ENCODE measurements around the gene GDPD4. TPM values are rescaled to one million over a fixed set of nuclear protein-coding genes. Genes with fewer than 3 reads are reported as not detected.
A peak's percentile ranks its signal among the peaks of the same experiment; 100 is the strongest.

The GDPD4 gene
- total RNA-seq, 1 experiment from 2014 or later = not detected

DNA sequence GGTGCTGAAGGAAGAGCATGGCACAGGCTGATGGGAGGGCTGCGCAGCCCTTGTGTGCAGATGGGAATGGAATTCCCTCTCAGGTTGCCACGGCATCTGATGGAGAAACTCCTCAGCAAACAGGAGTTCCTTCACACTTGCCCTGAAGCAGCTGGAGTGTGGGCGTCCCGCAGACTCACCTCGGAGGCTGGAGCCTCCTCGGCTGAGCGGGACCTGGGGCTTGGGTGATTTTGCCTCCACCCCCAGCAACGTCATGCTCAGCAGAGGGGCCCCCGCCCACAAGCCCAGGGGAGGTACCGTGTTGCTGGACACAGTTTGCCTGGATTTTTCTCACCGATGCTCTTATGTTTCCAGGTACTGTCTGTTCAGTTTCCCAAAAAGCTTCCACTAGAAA, 110.1 kb downstream of the GDPD4 start:
- no TSS peak for BruUV-seq (replicated peaks)
- DNase-seq = peak; percentile 55
- no peaks in the 10 kb centered on the region for H3K4me1 Mint-ChIP-seq (ENCODE audit: low read depth, unreplicated experiment)
- CTCF ChIA-PET = interaction anchor here (0.9 to 1.0 kb wide), 2 partner anchors 357 to 428 kb away, joined by 4 read pairs; no protein-coding TSS in a partner anchor
- intact Hi-C loops (cut with micrococcal nuclease; ENCODE audit: unreplicated experiment) = loop anchor here (5.0 to 10.0 kb wide), 3 partner anchors 103 to 281 kb away; partner anchors contain the start of gene PAK1
- no peak overlapping the region for H3K4me3 Mint-ChIP-seq (ENCODE audit: low read depth, unreplicated experiment)
- no peak overlapping the region for H3K27ac Mint-ChIP-seq (ENCODE audit: unreplicated experiment)
- no peaks in the 10 kb centered on the region for H3K9me3 Mint-ChIP-seq (ENCODE audit: low read depth, unreplicated experiment)
- no peaks in the 10 kb centered on the region for H3K27me3 Mint-ChIP-seq (ENCODE audit: unreplicated experiment)
- H3K36me3 Mint-ChIP-seq (ENCODE audit: insufficient read depth, unreplicated experiment) = no peaks in the 10 kb centered on the region
- TF ChIP-seq, protein P1, sequence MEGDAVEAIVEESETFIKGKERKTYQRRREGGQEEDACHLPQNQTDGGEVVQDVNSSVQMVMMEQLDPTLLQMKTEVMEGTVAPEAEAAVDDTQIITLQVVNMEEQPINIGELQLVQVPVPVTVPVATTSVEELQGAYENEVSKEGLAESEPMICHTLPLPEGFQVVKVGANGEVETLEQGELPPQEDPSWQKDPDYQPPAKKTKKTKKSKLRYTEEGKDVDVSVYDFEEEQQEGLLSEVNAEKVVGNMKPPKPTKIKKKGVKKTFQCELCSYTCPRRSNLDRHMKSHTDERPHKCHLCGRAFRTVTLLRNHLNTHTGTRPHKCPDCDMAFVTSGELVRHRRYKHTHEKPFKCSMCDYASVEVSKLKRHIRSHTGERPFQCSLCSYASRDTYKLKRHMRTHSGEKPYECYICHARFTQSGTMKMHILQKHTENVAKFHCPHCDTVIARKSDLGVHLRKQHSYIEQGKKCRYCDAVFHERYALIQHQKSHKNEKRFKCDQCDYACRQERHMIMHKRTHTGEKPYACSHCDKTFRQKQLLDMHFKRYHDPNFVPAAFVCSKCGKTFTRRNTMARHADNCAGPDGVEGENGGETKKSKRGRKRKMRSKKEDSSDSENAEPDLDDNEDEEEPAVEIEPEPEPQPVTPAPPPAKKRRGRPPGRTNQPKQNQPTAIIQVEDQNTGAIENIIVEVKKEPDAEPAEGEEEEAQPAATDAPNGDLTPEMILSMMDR (IDR thresholded peaks at IDR 0.05; ENCODE audit: unreplicated experiment) = no peak

DNA sequence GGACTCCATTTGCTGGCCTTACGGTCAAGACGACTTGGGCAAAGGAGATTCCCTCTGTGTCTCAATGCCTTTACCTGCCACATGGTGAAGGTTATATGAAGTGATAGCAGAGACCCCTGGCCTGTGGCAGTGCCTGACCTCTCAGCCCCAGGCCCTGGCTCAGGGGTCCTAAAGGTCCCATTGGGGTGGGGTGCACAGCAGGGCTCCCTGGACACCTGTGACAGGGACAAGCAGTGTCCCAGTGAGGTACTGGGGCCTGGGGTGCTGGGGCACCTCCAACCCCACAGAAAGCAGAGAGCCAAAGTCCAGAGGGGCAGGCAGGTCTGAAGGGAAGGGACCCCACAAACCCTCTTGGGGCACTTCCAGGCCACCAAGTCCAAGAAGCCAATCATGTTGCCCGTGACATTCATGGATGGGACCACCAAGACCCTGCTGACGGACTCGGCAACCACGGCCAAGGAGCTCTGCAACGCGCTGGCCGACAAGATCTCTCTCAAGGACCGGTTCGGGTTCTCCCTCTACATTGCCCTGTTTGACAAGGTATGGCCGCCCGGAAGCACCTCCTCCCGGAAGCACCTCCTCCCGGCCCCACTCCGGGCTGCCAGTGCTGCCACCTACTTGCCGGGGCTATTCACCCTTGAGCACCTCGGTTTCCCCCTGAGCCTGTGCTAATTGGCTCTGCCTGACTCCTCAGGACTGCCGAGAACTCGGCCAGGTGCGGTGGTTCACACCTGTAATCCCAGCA, 111.0 kb downstream of the GDPD4 start:
- Mint-ChIP-seq H3K4me1 (ENCODE audit: low read depth, unreplicated experiment) (no peaks in the 10 kb centered on the region), H3K4me3 (ENCODE audit: low read depth, unreplicated experiment) (no peak overlapping the region), H3K27ac (ENCODE audit: unreplicated experiment) (no peak overlapping the region), H3K36me3 (ENCODE audit: insufficient read depth, unreplicated experiment) (no peaks in the 10 kb centered on the region), H3K27me3 (ENCODE audit: unreplicated experiment) (peaks cover 6% of the 10 kb centered on the region), H3K9me3 (ENCODE audit: low read depth, unreplicated experiment) (no peaks in the 10 kb centered on the region)
- no peak for DNase-seq
- intact Hi-C loops (cut with micrococcal nuclease; ENCODE audit: unreplicated experiment) = loop anchor here (5.0 to 10.0 kb wide), 3 partner anchors 104 to 282 kb away; partner anchors contain the start of gene PAK1
- BruUV-seq (replicated peaks) = no TSS peak
- TF ChIP-seq, protein P1 (IDR thresholded peaks at IDR 0.05; ENCODE audit: unreplicated experiment) = no peak
- CTCF ChIA-PET = interaction anchor here (1.0 kb wide), 1 partner anchor 358 kb away, joined by 4 read pairs; no protein-coding TSS in a partner anchor

DNA sequence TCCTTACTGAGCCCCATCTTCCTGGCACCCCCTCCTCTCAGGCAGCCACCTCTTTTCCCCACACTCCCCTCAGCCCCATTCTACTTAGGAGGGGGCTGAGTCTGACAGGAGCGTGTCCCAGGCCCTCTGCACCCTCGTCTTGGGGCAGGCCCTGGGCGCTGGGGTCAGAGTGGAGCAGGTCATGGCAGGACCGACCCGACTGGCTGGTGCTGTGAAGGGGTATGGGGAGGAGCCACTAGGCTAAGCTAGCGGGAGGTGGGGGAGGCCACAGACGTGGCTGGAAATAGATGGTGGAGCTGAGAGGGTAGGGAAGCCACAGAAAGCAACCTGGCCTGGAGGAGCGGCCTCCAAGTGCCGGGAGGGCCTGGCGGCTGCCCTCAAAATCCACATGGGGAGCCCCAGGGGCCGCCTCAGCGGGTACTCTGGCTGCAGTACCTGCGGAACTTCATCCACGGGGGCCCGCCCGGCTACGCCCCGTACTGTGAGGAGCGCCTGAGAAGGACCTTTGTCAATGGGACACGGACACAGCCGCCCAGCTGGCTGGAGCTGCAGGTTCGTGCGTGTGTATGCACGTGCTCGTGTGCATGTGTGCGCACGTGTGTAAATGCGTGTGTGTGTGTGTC, 111.8 kb downstream of the GDPD4 start:
- no peak for DNase-seq
- H3K27me3 Mint-ChIP-seq (ENCODE audit: unreplicated experiment) = peaks cover 13% of the 10 kb centered on the region
- H3K4me1 Mint-ChIP-seq (ENCODE audit: low read depth, unreplicated experiment) = no peaks in the 10 kb centered on the region
- no TSS peak for BruUV-seq (replicated peaks)
- no peaks in the 10 kb centered on the region for H3K9me3 Mint-ChIP-seq (ENCODE audit: low read depth, unreplicated experiment)
- TF ChIP-seq, protein P1 (IDR thresholded peaks at IDR 0.05; ENCODE audit: unreplicated experiment) = no peak
- H3K27ac Mint-ChIP-seq (ENCODE audit: unreplicated experiment) = no peak overlapping the region
- H3K4me3 Mint-ChIP-seq (ENCODE audit: low read depth, unreplicated experiment) = no peak overlapping the region
- H3K36me3 Mint-ChIP-seq (ENCODE audit: insufficient read depth, unreplicated experiment) = no peaks in the 10 kb centered on the region
- intact Hi-C loops (cut with micrococcal nuclease; ENCODE audit: unreplicated experiment) = loop anchor here (5.0 to 10.0 kb wide), 3 partner anchors 105 to 283 kb away; partner anchors contain the start of gene PAK1
- CTCF ChIA-PET = interaction anchor here (0.5 to 1.3 kb wide), 2 partner anchors 82 to 143 kb away, joined by 3 to 5 read pairs; no protein-coding TSS in a partner anchor

DNA sequence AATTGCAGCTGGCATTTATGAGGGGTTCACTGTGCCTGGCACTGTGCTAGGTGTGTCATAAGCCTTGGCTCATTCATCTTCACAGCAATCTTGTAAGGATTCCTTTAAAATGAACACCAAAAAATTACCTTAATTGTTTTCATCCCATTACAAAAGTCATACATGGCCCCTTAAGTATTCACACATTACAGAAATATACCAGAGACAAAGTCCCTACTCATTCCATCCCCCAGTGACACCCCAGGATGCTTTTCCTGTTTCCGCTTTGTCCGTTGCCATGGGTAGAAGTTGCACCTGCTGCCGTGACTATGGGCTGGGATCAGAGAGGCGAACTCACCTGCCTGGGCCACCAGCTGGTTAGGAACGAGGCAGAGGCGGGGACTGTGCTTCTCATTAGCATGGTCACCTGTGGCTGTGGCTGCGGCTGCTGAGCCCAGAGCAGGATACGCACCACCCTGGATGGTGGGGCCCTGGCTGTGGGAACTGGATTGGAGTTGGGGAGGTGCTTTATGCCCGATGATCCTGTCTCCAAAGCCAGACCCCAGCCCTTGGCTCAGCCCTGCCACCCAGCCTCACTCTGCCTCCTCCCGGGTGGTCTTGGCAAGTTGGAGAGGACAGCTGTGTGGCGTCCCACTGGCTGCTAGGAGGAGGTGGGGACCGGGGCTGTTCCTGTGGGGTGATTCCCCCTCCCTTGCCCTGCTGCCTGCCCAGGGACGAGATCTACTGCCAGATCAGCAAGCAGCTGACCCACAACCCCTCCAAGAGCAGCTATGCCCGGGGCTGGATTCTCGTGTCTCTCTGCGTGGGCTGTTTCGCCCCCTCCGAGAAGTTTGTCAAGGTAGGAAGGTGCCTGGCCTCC, 112.6 kb downstream of the GDPD4 start:
- Mint-ChIP-seq H3K27me3 (ENCODE audit: unreplicated experiment) (peaks cover 13% of the 10 kb centered on the region), H3K4me1 (ENCODE audit: low read depth, unreplicated experiment) (no peaks in the 10 kb centered on the region), H3K27ac (ENCODE audit: unreplicated experiment) (no peak overlapping the region), H3K4me3 (ENCODE audit: low read depth, unreplicated experiment) (no peak overlapping the region), H3K9me3 (ENCODE audit: low read depth, unreplicated experiment) (no peaks in the 10 kb centered on the region), H3K36me3 (ENCODE audit: insufficient read depth, unreplicated experiment) (no peaks in the 10 kb centered on the region)
- CTCF ChIA-PET = interaction anchor here (1.3 to 1.6 kb wide), 3 partner anchors 62 to 269 kb away, joined by 3 to 5 read pairs (median 3); no protein-coding TSS in a partner anchor
- intact Hi-C loops (cut with micrococcal nuclease; ENCODE audit: unreplicated experiment) = loop anchor here (1.0 kb wide), 2 partner anchors 62 to 142 kb away; no protein-coding TSS in a partner anchor
- TF ChIP-seq, protein P1 (IDR thresholded peaks at IDR 0.05; ENCODE audit: unreplicated experiment) = no peak
- BruUV-seq (replicated peaks) = no TSS peak
- DNase-seq = no peak
